ENCODE measurements around the gene LRRC75A. TPM values are rescaled to one million over a fixed set of nuclear protein-coding genes. Genes with fewer than 3 reads are reported as not detected.

LRRC75A gene
- total RNA-seq, 6 donors from 2014 or later: 2.1 to 7.3 (median 5.2) TPM

GRCh38 chr17:16418685-16419068, 73.3 kb downstream of the LRRC75A start:
- no peak overlapping the region for H3K4me3 ChIP-seq
- TF ChIP-seq POLR2A (IDR thresholded peaks at IDR 0.05) (no peak), POLR2AphosphoS5 (IDR thresholded peaks at IDR 0.05) (no peak), EP300 (IDR thresholded peaks at IDR 0.05) (no peak), CTCF (IDR thresholded peaks at IDR 0.05) (no peak)
- 0 to 90% methylated on average over 1 to 2 of the region's 2 CpGs for WGBS, 2 donors
- no peak for DNase-seq
- ATAC-seq (ENCODE audit: low FRiP score in 2 of 2): no peak
- peaks cover 7 to 59% (median 28%) of the 10 kb centered on the region in 4 donors for H3K36me3 ChIP-seq
- H3K9me3 ChIP-seq: no peaks in the 10 kb centered on the region
- H3K27ac ChIP-seq: peak overlapping the region; percentile 39 to 92 (median 61)
- peaks cover 30 to 44% (median 38%) of the 10 kb centered on the region in 4 donors for H3K4me1 ChIP-seq
- H3K27me3 ChIP-seq: no peaks in the 10 kb centered on the region

- 65 to 83% methylated on average over 3 to 7 of the region's 7 CpGs for WGBS, 2 donors
- Histone ChIP-seq H3K27ac (peak overlapping the region; percentile 39 to 92 (median 61)), H3K9me3 (no peaks in the 10 kb centered on the region), H3K4me1 (peaks cover 30 to 44% (median 38%) of the 10 kb centered on the region in 4 donors), H3K27me3 (no peaks in the 10 kb centered on the region), H3K36me3 (peaks cover 6 to 53% (median 23%) of the 10 kb centered on the region in 4 donors), H3K4me3 (no peak overlapping the region)
- ATAC-seq (ENCODE audit: low FRiP score in 2 of 2) (no peak), DNase-seq (peak in 1 of 2 donors; percentile 62)
- no peak for TF ChIP-seq POLR2A (IDR thresholded peaks at IDR 0.05)
- no peak for TF ChIP-seq CTCF (IDR thresholded peaks at IDR 0.05)
- TF ChIP-seq POLR2AphosphoS5 (IDR thresholded peaks at IDR 0.05): no peak
- TF ChIP-seq EP300 (IDR thresholded peaks at IDR 0.05): no peak
Measured at GRCh38 chr17:16417896-16418684, 73.9 kb downstream of the LRRC75A start.

- Histone ChIP-seq H3K4me1 (peaks cover 30 to 44% (median 38%) of the 10 kb centered on the region in 4 donors), H3K9me3 (no peaks in the 10 kb centered on the region), H3K27ac (peak overlapping the region; percentile 13 to 95 (median 78)), H3K36me3 (peaks cover 0 to 46% (median 19%) of the 10 kb centered on the region in 4 donors), H3K27me3 (no peaks in the 10 kb centered on the region), H3K4me3 (no peak overlapping the region)
- TF ChIP-seq POLR2AphosphoS5 (IDR thresholded peaks at IDR 0.05): no peak
- no peak for TF ChIP-seq CTCF (IDR thresholded peaks at IDR 0.05)
- TF ChIP-seq EP300 (IDR thresholded peaks at IDR 0.05): no peak
- no peak for TF ChIP-seq POLR2A (IDR thresholded peaks at IDR 0.05)
- WGBS, 2 donors: 92 to 96% methylated on average over 7 of the region's 7 CpGs
- DNase-seq (no peak), ATAC-seq (ENCODE audit: low FRiP score in 2 of 2) (no peak)
Measured at GRCh38 chr17:16417399-16417798, 74.6 kb downstream of the LRRC75A start.

GRCh38 chr17:16415031-16415924, 76.7 kb downstream of the LRRC75A start, which contains the start of gene TRPV2:
Gene TRPV2 (plus strand): TSS chr17:16415571. CDS start chr17:16417669, 2,098 bp downstream.
- TF ChIP-seq POLR2AphosphoS5 (IDR thresholded peaks at IDR 0.05) (peak; percentile 21 to 50), CTCF (IDR thresholded peaks at IDR 0.05) (peak in 5 of 6 experiments; percentile 15 to 57 (median 35)), EP300 (IDR thresholded peaks at IDR 0.05) (no peak)
- WGBS, 2 donors: 8 to 12% methylated on average over 18 to 21 of the region's 21 CpGs

More at GRCh38 chr17:16415031-16415924, 76.7 kb downstream of the LRRC75A start, which contains the start of gene TRPV2:
- peak; percentile 55 to 85 for DNase-seq
- Histone ChIP-seq H3K9me3 (no peaks in the 10 kb centered on the region), H3K27ac (peak within 1 kb of the TSS; percentile 87 to 95 (median 92)), H3K4me1 (peaks cover 30 to 44% (median 38%) of the 10 kb centered on the region in 4 donors), H3K4me3 (peak within 1 kb of the TSS; percentile 14 to 76 (median 58)), H3K36me3 (peaks cover 0 to 25% (median 13%) of the 10 kb centered on the region in 4 donors), H3K27me3 (no peaks in the 10 kb centered on the region)
- ATAC-seq (ENCODE audit: low FRiP score in 2 of 2): peak; percentile 24 to 46
